GM18951 (cell line): ENCODE data around the gene TMEM163.

Experiments used
- POLR2A ChIP-seq: IDR thresholded peaks from 4 replicates; pipeline ENCODE4 v1.6.1; 2011; ENCODE audit warnings: mild to moderate bottlenecking; ENCODE audit not compliant: insufficient read length, insufficient read depth; ENCODE audit errors: extremely low read depth
- in situ Hi-C: fragments of 300-500 bp; cut with MboI; formaldehyde crosslinking; loops from one replicate; pipeline ENCODE4 v1.12.0; 2022; ENCODE audit warnings: low sequenced_read_pairs, mixed read lengths, inconsistent platforms; ENCODE audit not compliant: unreplicated experiment

Gene TMEM163

GRCh38 chr2:134505446-134505845 is 213.4 kb downstream of the TMEM163 start:
- in situ Hi-C loops: no loop called here
- no peak for TF ChIP-seq POLR2A

- in situ Hi-C loops: no loop called here
- no peak for TF ChIP-seq POLR2A
Measured at GRCh38 chr2:134504586-134505336, 214.0 kb downstream of the TMEM163 start.

GRCh38 chr2:134502104-134502503 is 216.7 kb downstream of the TMEM163 start:
- no peak for TF ChIP-seq POLR2A
- in situ Hi-C loops: no loop called here

GRCh38 chr2:134501476-134502091 is 217.2 kb downstream of the TMEM163 start:
- TF ChIP-seq POLR2A: no peak
- in situ Hi-C loops: no loop called here

- in situ Hi-C loops: no loop called here
- TF ChIP-seq POLR2A: no peak
Measured at GRCh38 chr2:134500211-134500935, 218.4 kb downstream of the TMEM163 start.

- in situ Hi-C loops: no loop called here
- no peak for TF ChIP-seq POLR2A
Measured at GRCh38 chr2:134499307-134499926, 219.4 kb downstream of the TMEM163 start.

- no peak for TF ChIP-seq POLR2A
- in situ Hi-C loops: no loop called here
Measured at GRCh38 chr2:134498654-134499053, 220.1 kb downstream of the TMEM163 start.

GRCh38 chr2:134493797-134494196 is 225.0 kb downstream of the TMEM163 start:
- in situ Hi-C loops: no loop called here
- no peak for TF ChIP-seq POLR2A

- in situ Hi-C loops: no loop called here
- TF ChIP-seq POLR2A: no peak
Measured at GRCh38 chr2:134491771-134492441, 226.9 kb downstream of the TMEM163 start.

GRCh38 chr2:134491022-134491421 is 227.8 kb downstream of the TMEM163 start:
- no peak for TF ChIP-seq POLR2A
- in situ Hi-C loops: no loop called here

GRCh38 chr2:134490559-134490958 is 228.2 kb downstream of the TMEM163 start:
- TF ChIP-seq POLR2A: no peak
- in situ Hi-C loops: no loop called here

GRCh38 chr2:134489732-134490384 is 228.9 kb downstream of the TMEM163 start:
- TF ChIP-seq POLR2A: no peak
- in situ Hi-C loops: no loop called here
